GM23248 (cell line): ENCODE data around the gene PIM3. TPM values are rescaled to one million over a fixed set of nuclear protein-coding genes. Genes with fewer than 3 reads are reported as not detected.

Experiments used
- DNase-seq: peaks from one replicate; pipeline ENCODE4 v3.0.0-alpha.2; 2015
- H2AFZ ChIP-seq: fragments of 200-600 bp; sonication (generic); 2 replicates; pipeline ENCODE4 v1.6.1; 2016; ENCODE audit warnings: antibody characterized with exemption
- H3F3A ChIP-seq: fragments of 200-600 bp; sonication (generic); 2 replicates; pipeline ENCODE4 v1.6.1; 2016; ENCODE audit warnings: mild to moderate bottlenecking, antibody characterized with exemption, mixed run types; ENCODE audit not compliant: insufficient read depth
- H3K27ac ChIP-seq: fragments of 200-600 bp; sonication (generic); 2 replicates; pipeline ENCODE4 v1.5.1; 2016; ENCODE audit warnings: mild to moderate bottlenecking
- H3K27me3 ChIP-seq: fragments of 200-600 bp; sonication (generic); replicated peaks from 2 replicates; pipeline ENCODE4 v1.6.1; 2016; ENCODE audit warnings: mild to moderate bottlenecking; ENCODE audit not compliant: insufficient read depth
- H3K36me3 ChIP-seq: fragments of 200-600 bp; sonication (generic); 2 replicates; pipeline ENCODE4 v1.6.1; 2016; ENCODE audit warnings: low read depth, mild to moderate bottlenecking
- H3K4me1 ChIP-seq: fragments of 200-600 bp; sonication (generic); 2 replicates; pipeline ENCODE4 v1.6.1; 2016; ENCODE audit warnings: mild to moderate bottlenecking; ENCODE audit not compliant: insufficient read depth
- H3K4me2 ChIP-seq: fragments of 200-600 bp; sonication (generic); one replicate; pipeline ENCODE4 v1.6.1; 2016; ENCODE audit warnings: mild to moderate bottlenecking; ENCODE audit not compliant: unreplicated experiment
- H3K4me3 ChIP-seq: fragments of 200-600 bp; sonication (generic); 2 replicates; pipeline ENCODE4 v1.5.1; 2016; ENCODE audit warnings: mild to moderate bottlenecking
- H3K79me2 ChIP-seq: fragments of 200-600 bp; sonication (generic); 2 replicates; pipeline ENCODE4 v1.6.1; 2016; ENCODE audit warnings: mild to moderate bottlenecking; ENCODE audit not compliant: insufficient read depth
- H3K9ac ChIP-seq: fragments of 200-600 bp; sonication (generic); 2 replicates; pipeline ENCODE4 v1.6.1; 2016; ENCODE audit warnings: mild to moderate bottlenecking
- H3K9me2 ChIP-seq: fragments of 200-600 bp; sonication (generic); 2 replicates; pipeline ENCODE4 v1.6.1; 2016; ENCODE audit warnings: mixed run types, mild to moderate bottlenecking, moderate library complexity; ENCODE audit not compliant: insufficient read depth
- H3K9me3 ChIP-seq: fragments of 200-600 bp; sonication (generic); one replicate; pipeline ENCODE4 v1.6.1; 2017; ENCODE audit warnings: low read depth
- H4K20me1 ChIP-seq: fragments of 200-600 bp; sonication (generic); 2 replicates; pipeline ENCODE4 v1.6.0; 2016; ENCODE audit not compliant: insufficient read depth
- EZH2 ChIP-seq: fragments of 200-600 bp; sonication (generic); IDR thresholded peaks from 2 replicates; pipeline ENCODE4 v1.6.1; 2018; ENCODE audit warnings: antibody characterized with exemption, mild to moderate bottlenecking; ENCODE audit not compliant: insufficient read depth, poor library complexity, severe bottlenecking
- EZH2phosphoT487 ChIP-seq: fragments of 200-600 bp; sonication (generic); IDR thresholded peaks from 2 replicates; pipeline ENCODE4 v1.6.1; 2018; ENCODE audit warnings: antibody characterized with exemption, moderate library complexity, mild to moderate bottlenecking, low read depth; ENCODE audit not compliant: insufficient read depth
- WGBS, 2 experiments: methylation state at CpG; one replicate each; pipeline ENCODE4 v1.1.6; 2015 to 2017; ENCODE audit warnings: low lambda C conversion rate in 2 of 2, low coverage in 1 of 2; ENCODE audit errors: missing lambda C conversion rate in 2 of 2; 5-methylcytosine and 5-hydroxymethylcytosine counted together
- in situ Hi-C: fragments of 300-500 bp; cut with MboI; formaldehyde crosslinking; loops from 2 replicates; pipeline ENCODE4 v1.15.0; 2020
- polyA plus RNA-seq: library from polyadenylated mRNA; unstranded; fragments of >200 nt; fragmentation: Nextera tagmentation; extraction: Ambion mirVana; gene quantifications from 2 replicates; pipeline ENCODE4 v1.2.1, GENCODE V29; 2016
- total RNA-seq: library from RNA; depleted of rRNA; stranded (reverse); fragments of >200 nt; shearing (Covaris generic); gene quantifications from 2 replicates; pipeline ENCODE4 v1.2.3, GENCODE V29; 2014

Gene PIM3
- total and polyA plus RNA-seq, 2 experiments from 2014 or later: 10.8 to 16.2 TPM

DNA sequence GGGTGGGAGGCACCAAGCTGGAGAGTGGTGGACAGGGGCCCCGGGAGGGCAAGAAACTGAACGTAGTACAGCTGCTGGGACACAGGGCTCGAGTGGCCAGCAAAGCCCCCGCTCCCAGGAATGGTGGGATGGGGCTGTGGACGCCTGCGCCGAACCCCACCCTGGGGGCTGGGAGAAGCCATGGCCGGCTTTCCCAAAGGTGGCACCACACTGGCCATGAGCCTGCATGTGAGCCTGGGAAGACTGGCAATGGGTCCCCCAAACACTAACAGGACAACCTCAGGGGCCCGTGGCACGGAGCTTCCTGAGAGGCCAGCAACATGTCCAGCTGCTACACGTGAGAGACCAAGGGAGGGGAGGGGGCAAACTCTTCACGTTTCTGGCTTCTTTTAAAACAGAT lies 46.3 kb upstream of the PIM3 start:
- H3K27ac ChIP-seq: no peak overlapping the region
- peaks cover 21% of the 10 kb centered on the region for H3K79me2 ChIP-seq
- no peaks in the 10 kb centered on the region for H3K27me3 ChIP-seq
- H3K9ac ChIP-seq: no peak overlapping the region
- H3K9me2 ChIP-seq: no peaks in the 10 kb centered on the region
- H4K20me1 ChIP-seq: no peaks in the 10 kb centered on the region
- in situ Hi-C loops: no loop called here
- no peaks in the 10 kb centered on the region for H3F3A ChIP-seq
- H3K36me3 ChIP-seq: no peaks in the 10 kb centered on the region
- WGBS, 2 experiments: 78 to 79% methylated on average over 12 of the region's 12 CpGs
- no peak for DNase-seq
- H2AFZ ChIP-seq: no peak overlapping the region
- H3K9me3 ChIP-seq: no peaks in the 10 kb centered on the region
- H3K4me3 ChIP-seq: no peak overlapping the region
- H3K4me1 ChIP-seq: peaks cover 3% of the 10 kb centered on the region; the same call in 1 of the 2 replicates
- H3K4me2 ChIP-seq: no peak overlapping the region
- TF ChIP-seq EZH2phosphoT487 (no peak), EZH2 (no peak)

DNA sequence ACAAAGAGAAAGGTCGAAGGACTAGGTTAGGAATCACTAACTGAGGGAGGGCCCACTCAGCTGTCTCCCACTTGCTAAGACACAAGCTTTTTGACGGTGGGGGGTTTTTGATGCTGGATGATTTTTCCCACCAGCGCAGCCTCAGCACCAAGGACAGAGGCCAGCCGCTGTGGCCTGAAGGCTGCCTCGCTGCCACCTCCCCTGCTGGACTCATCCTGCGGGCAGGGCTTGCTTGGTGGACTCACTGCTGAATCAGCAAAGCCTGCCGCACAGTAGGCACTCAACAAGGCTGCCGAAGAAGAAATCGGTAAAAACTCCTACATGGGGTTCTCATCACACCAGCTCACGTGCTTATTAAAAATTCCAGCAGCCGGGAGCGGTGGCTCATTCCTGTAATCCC lies 45.0 kb upstream of the PIM3 start:
- no peaks in the 10 kb centered on the region for H4K20me1 ChIP-seq
- H3K27me3 ChIP-seq: no peaks in the 10 kb centered on the region
- in situ Hi-C loops: no loop called here
- H3F3A ChIP-seq: no peaks in the 10 kb centered on the region
- 93 to 95% methylated on average over 12 of the region's 12 CpGs for WGBS, 2 experiments
- H3K36me3 ChIP-seq: no peaks in the 10 kb centered on the region
- no peak overlapping the region for H2AFZ ChIP-seq
- no peak overlapping the region for H3K4me3 ChIP-seq
- H3K79me2 ChIP-seq: peaks cover 21% of the 10 kb centered on the region
- H3K9me3 ChIP-seq: no peaks in the 10 kb centered on the region
- DNase-seq: no peak
- H3K4me1 ChIP-seq: peaks cover 3% of the 10 kb centered on the region; the same call in 1 of the 2 replicates
- H3K9me2 ChIP-seq: no peaks in the 10 kb centered on the region
- no peak overlapping the region for H3K4me2 ChIP-seq
- H3K9ac ChIP-seq: no peak overlapping the region
- no peak overlapping the region for H3K27ac ChIP-seq
- no peak for TF ChIP-seq EZH2phosphoT487

- 89 to 92% methylated on average over 11 of the region's 11 CpGs for WGBS, 2 experiments
- no peaks in the 10 kb centered on the region for H4K20me1 ChIP-seq
- peaks cover 3% of the 10 kb centered on the region; the same call in 1 of the 2 replicates for H3K4me1 ChIP-seq
- H3K9me3 ChIP-seq: no peaks in the 10 kb centered on the region
- DNase-seq: no peak
- H3K36me3 ChIP-seq: no peaks in the 10 kb centered on the region
- H3K27ac ChIP-seq: no peak overlapping the region
- H2AFZ ChIP-seq: no peak overlapping the region
- H3F3A ChIP-seq: no peaks in the 10 kb centered on the region
- in situ Hi-C loops: no loop called here
- no peak overlapping the region for H3K4me2 ChIP-seq
- no peaks in the 10 kb centered on the region for H3K9me2 ChIP-seq
- H3K79me2 ChIP-seq: peaks cover 21% of the 10 kb centered on the region
- H3K4me3 ChIP-seq: no peak overlapping the region
- H3K27me3 ChIP-seq: no peaks in the 10 kb centered on the region
- H3K9ac ChIP-seq: 0 out of 2 replicates have a peak overlapping the region, but pooled peaks have one; percentile 92
- TF ChIP-seq EZH2: no peak
- no peak for TF ChIP-seq EZH2phosphoT487
These were observed 43.7 kb upstream of the PIM3 start for GRCh38 chr22:49916831-49917230.

DNA sequence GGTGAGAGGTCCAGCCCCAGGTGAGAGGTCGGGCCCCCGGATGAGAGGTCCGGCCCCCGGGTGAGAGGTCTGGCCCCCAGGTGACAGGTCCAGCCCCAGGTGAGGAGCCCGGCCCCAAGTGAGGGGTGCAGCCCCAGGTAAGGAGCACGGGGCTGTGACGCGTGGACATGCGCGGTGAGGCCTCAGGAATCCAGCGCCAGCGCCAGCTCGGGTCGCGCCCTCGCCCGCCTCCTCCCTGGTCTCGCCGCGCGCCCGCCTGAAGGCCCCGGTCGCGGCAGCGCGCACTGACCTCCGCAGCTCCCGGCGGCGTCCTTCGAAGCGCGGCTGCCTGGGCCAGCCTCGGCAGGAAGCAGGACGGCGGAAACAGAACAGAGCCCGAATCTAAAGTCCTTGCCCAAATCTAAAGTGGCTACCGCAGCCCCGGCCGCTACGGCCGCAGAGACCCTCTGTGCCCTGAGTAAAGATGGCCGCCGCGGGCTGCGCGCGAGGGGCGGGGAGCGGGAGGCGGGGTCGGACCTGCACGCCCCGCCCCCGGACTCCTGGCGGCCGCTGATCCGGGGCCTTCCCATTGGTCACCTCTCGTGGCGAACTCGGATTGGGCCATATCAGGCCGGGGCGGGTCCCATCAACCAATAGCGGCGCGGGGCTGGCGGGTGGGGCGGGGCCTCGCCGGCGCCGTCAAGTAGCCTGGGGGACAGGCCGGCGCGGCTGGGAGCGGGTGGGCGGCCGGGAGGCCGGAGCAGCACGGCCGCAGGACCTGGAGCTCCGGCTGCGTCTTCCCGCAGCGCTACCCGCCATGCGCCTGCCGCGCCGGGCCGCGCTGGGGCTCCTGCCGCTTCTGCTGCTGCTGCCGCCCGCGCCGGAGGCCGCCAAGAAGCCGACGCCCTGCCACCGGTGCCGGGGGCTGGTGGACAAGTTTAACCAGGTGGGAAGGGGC lies 42.3 kb upstream of the PIM3 start, which contains the start of the genes ALG12 and CRELD2:
ALG12 (minus strand) TSS at position 465 of the 937 bp plus-strand sequence. CDS start 4,673 bp downstream, outside the sequence.
CRELD2 (plus strand) TSS at position 661 of the 937 bp plus-strand sequence; CDS start at position 797, 136 bp downstream.
- no peaks in the 10 kb centered on the region for H3K27me3 ChIP-seq
- H3K4me1 ChIP-seq: peaks cover 3% of the 10 kb centered on the region; the same call in 1 of the 2 replicates
- peak; percentile 99 for DNase-seq
- H3K9me2 ChIP-seq: no peaks in the 10 kb centered on the region
- peaks cover 21% of the 10 kb centered on the region for H3K79me2 ChIP-seq
- in situ Hi-C loops: no loop called here
- no peaks in the 10 kb centered on the region for H4K20me1 ChIP-seq
- no peak for TF ChIP-seq EZH2
- no peaks in the 10 kb centered on the region for H3K9me3 ChIP-seq
- no peaks in the 10 kb centered on the region for H3F3A ChIP-seq
- H3K36me3 ChIP-seq: no peaks in the 10 kb centered on the region
- peak within 1 kb of the TSS; percentile 92 for H3K9ac ChIP-seq
- peak within 1 kb of the TSS; percentile 96 for H3K4me2 ChIP-seq
- 0 to 1% methylated on average over 72 to 90 of the region's 103 CpGs for WGBS, 2 experiments
- H3K27ac ChIP-seq: peak within 1 kb of the TSS; percentile 88
- peak within 1 kb of the TSS; percentile 86 for H3K4me3 ChIP-seq
- peak within 1 kb of the TSS; percentile 87 for H2AFZ ChIP-seq
